HS-5 (cell line): ENCODE data around the gene LRRC8B.
"Not testable (repeated sequence)": the region's sequence is repeated elsewhere in the genome, so short reads cannot be mapped to it uniquely, and the experiment has no call there.

Experiments
- DNase-seq: peaks from one replicate; pipeline ENCODE4 v3.0.0-alpha.2; 2012; ENCODE audit warnings: low read depth

LRRC8B gene

DNA sequence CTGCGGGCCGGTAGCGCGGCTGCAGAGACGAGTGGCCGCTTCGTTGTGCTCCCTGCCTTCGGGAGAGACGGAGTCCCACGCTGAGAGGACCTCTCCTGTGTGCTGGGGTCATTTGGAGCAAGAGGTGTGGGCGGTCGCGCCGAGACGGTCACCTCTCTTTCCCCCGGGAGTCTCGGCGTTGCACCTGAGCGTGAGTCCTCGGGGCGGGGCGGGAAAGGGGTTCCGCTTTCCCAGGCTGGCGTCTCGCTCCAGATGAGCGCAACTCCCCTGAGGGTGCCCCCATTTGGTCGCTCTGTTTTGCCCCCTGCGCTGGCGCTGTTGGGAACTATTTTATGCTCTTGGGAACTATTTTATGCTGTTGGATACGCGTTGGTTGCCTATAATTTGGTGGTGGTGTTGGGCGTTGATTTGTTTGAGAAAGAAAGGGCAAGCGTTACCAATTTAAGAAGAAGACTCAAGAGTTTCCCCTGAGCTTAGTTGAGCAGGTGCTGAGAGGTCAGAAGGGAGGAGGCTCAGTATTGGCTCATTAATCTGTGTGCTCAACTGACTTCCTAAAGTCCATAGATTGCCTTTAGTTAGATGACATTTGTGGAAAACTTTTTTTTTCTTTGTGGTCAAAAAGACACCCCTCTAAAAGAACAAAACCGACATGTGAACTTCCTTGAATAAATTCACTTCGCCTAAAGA lies 683 bp downstream of the LRRC8B start:
- DNase-seq = no peak

- no peak for DNase-seq
These were observed 2.6 kb downstream of the LRRC8B start for GRCh38 chr1:89527256-89527655.

- DNase-seq = no peak
These were observed 3.2 kb downstream of the LRRC8B start for GRCh38 chr1:89527750-89528381.

DNA sequence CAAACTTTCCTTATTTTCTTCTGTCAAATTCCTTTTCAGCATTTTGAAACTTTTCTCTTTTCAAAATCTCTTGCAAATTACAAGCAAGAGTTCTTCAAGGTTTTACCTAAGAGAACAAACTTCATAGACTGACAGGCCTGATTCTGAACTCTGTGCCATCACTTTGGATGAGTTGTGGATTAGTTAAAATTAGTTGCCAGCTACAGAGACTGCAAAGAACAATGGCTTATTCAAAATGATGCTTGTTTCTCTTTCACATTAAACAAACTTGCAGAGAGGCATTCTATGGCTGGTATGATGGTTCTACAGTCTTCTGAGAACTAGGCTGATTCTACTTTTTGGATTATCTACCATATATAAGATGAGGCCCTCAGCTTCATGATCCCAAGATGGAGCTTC lies 3.8 kb downstream of the LRRC8B start:
- no peak for DNase-seq

GRCh38 chr1:89529196-89529595 lies 4.6 kb downstream of the LRRC8B start:
- DNase-seq = no peak

- no peak for DNase-seq
These were observed 5.9 kb downstream of the LRRC8B start for GRCh38 chr1:89530444-89531089.

DNA sequence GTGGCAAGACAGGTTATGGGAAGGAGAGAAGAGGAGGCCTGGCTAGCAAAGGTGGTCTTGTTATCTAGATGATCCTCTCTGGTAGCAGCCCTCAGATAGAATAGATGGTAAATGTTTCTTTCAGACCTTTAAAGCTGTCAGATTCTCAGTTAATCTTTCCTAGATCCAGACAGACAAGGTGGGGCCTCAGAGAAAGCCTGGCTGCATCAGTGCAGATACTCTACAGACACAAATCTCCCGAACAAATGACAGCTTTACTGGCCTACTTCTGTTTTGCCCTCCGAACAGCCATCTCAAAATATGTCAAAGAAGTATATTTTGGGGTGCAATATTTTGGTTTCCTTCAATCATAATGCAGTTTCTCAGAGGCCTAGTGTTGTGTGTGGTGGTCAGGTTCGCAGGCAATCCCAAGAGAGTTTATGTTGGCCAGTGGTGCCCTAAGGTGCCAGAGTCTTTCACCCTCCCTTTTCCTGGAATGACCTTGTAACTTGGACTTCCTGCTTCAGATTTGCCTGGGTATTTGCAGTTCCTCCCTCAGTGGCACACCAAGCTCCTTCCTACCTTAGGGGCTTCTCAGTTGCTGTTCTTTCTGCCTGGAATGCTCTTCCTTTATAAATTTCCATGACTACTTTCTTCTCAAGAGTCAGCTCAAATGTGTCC lies 7.0 kb downstream of the LRRC8B start:
- no peak for DNase-seq

GRCh38 chr1:89532228-89532627 lies 7.6 kb downstream of the LRRC8B start:
- no peak for DNase-seq

GRCh38 chr1:89532866-89533265 lies 8.2 kb downstream of the LRRC8B start:
- DNase-seq = no peak

- no peak for DNase-seq
These were observed 10.9 kb downstream of the LRRC8B start for GRCh38 chr1:89535537-89535936.

- DNase-seq = no peak
These were observed 12.1 kb downstream of the LRRC8B start for GRCh38 chr1:89536555-89537341.

- no peak for DNase-seq
These were observed 13.7 kb downstream of the LRRC8B start for GRCh38 chr1:89538361-89538760.

- no peak for DNase-seq
These were observed 14.5 kb downstream of the LRRC8B start for GRCh38 chr1:89539128-89539527.

DNA sequence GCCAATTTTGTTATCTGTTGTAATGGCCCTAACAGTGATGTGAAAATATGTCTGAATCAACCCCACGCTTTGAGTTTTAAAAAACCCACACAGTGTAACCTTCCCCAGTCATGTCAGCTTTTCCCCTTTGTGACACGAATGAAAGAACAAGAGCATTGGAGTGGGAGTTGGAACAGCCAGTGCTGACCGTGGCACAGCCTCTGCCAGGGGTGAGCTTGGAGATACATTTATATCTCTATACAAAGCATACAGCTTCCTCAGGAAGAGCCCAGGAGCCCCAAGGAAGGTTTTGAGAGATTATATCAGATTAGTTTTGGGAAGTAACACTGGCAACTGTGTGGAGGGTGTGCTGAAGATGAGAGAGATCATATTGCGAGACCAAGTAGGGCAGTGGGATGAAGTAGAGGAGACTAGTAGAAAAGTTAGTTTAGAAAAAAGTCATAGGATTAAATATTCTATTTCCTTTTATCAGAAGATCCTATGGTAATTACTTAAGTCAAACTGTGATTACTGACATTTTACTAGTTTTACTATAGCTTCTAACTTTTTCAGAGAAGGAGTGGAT lies 15.9 kb downstream of the LRRC8B start:
- no peak for DNase-seq

GRCh38 chr1:89542345-89542744 lies 17.7 kb downstream of the LRRC8B start:
- no peak for DNase-seq

DNA sequence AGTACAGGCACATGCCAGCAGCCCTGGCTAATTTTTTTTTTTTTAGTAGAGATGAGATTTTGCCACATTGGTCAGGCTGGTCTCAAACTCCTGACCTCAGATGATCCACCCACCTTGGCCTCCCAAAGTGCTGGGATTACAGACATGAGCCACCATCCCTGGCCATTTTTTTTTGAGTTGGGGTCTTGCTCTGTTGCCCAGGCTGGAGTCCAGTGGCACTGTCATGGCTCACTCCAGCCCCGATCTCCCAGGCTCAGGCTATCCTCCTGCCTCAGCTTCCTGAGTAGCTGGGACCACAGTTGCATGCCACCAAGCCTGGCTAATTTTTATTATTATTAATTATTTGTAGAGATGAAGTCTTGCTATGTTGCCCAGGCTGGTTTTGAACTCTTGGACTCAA lies 19.0 kb downstream of the LRRC8B start:
- DNase-seq = not testable (repeated sequence)

GRCh38 chr1:89545264-89546038 lies 20.8 kb downstream of the LRRC8B start:
- DNase-seq = no peak

- DNase-seq = no peak
These were observed 21.7 kb downstream of the LRRC8B start for GRCh38 chr1:89546082-89546889.

- no peak for DNase-seq
These were observed 22.4 kb downstream of the LRRC8B start for GRCh38 chr1:89546934-89547562.
